K562 (cell line): Measurements from ENCODE around the gene USP51.

Experiments used
- EGR1 ChIP-seq: fragments of 450-650 bp; conservative IDR thresholded peaks from 2 replicates; pipeline ENCODE4 v1.6.1; 2017; ENCODE audit warnings: mild to moderate bottlenecking
- ELF1 ChIP-seq: fragments of 200-800 bp; sonication (Bioruptor generic); IDR thresholded peaks from 2 replicates; pipeline ENCODE4 v1.6.1; 2016; ENCODE audit warnings: missing genetic modification characterization, missing compliant biosample characterization
- EZH2 ChIP-seq: IDR thresholded peaks from 2 replicates; pipeline ENCODE4 v1.6.1; 2012; ENCODE audit warnings: low read depth, mild to moderate bottlenecking, inconsistent platforms, low read length, borderline replicate concordance
- FOXA1 ChIP-seq: fragments of 450-650 bp; IDR thresholded peaks from 2 replicates; pipeline ENCODE4 v1.6.1; 2016; ENCODE audit warnings: mild to moderate bottlenecking, borderline replicate concordance
- MTA2 ChIP-seq: fragments of 450-650 bp; IDR thresholded peaks from 2 replicates; pipeline ENCODE4 v1.6.1; 2016; ENCODE audit warnings: low read depth
- NFRKB ChIP-seq: fragments of 450-650 bp; IDR thresholded peaks from 2 replicates; pipeline ENCODE4 v1.6.1; 2016; ENCODE audit warnings: low read depth
- NFXL1 ChIP-seq: fragments of 450-650 bp; formaldehyde crosslinking; IDR thresholded peaks from 2 replicates; pipeline ENCODE4 v1.4.0; 2021; ENCODE audit warnings: mild to moderate bottlenecking
- NUFIP1 ChIP-seq: fragments of 450-650 bp; IDR thresholded peaks from 2 replicates; pipeline ENCODE4 v1.6.1; 2018; ENCODE audit not compliant: partially characterized antibody
- POLR2A ChIP-seq: fragments of 450-650 bp; conservative IDR thresholded peaks from 2 replicates; pipeline ENCODE4 v1.6.1; 2016
- SMARCE1 ChIP-seq: fragments of 450-650 bp; IDR thresholded peaks from 2 replicates; pipeline ENCODE4 v1.7.1; 2016; ENCODE audit warnings: mild to moderate bottlenecking
- SP1 ChIP-seq: sonication (generic); formaldehyde crosslinking; IDR thresholded peaks from 2 replicates; pipeline ENCODE4 v1.8.1; 2022; ENCODE audit warnings: mild to moderate bottlenecking, missing genetic modification reagents
- TAF1 ChIP-seq: IDR thresholded peaks from 2 replicates; pipeline ENCODE4 v1.6.1; 2011; ENCODE audit warnings: mild to moderate bottlenecking, low read length, moderate library complexity; ENCODE audit not compliant: insufficient read depth, control insufficient read depth, severe bottlenecking; ENCODE audit errors: extremely low read depth
- TF ChIP-seq, protein P1 (sequence below), 3 experiments: IDR thresholded peaks in 2 of 3; conservative IDR thresholded peaks in 1 of 3; 2 replicates each; pipeline ENCODE4 v1.5.1; 2011 to 2012; ENCODE audit warnings: low read length in 3 of 3, mild to moderate bottlenecking in 3 of 3, control low read depth in 2 of 3, improper control_type of control experiment in 1 of 3, inconsistent platforms in 1 of 3, low read depth in 1 of 3, mixed read lengths in 1 of 3, moderate library complexity in 1 of 3; ENCODE audit not compliant: insufficient read depth in 2 of 3

GRCh38 chrX:55490121-55490520 is 473 bp upstream of the USP51 start:
- TF ChIP-seq NFRKB (no peak), SMARCE1 (no peak), EGR1 (no peak), MTA2 (no peak), FOXA1 (no peak), TAF1 (no peak), ELF1 (tag) (no peak), SP1 (CRISPR knock-in tag) (no peak), NFXL1 (CRISPR knock-in tag) (no peak), EZH2 (no peak), NUFIP1 (no peak), POLR2A (no peak)
- TF ChIP-seq, protein P1, sequence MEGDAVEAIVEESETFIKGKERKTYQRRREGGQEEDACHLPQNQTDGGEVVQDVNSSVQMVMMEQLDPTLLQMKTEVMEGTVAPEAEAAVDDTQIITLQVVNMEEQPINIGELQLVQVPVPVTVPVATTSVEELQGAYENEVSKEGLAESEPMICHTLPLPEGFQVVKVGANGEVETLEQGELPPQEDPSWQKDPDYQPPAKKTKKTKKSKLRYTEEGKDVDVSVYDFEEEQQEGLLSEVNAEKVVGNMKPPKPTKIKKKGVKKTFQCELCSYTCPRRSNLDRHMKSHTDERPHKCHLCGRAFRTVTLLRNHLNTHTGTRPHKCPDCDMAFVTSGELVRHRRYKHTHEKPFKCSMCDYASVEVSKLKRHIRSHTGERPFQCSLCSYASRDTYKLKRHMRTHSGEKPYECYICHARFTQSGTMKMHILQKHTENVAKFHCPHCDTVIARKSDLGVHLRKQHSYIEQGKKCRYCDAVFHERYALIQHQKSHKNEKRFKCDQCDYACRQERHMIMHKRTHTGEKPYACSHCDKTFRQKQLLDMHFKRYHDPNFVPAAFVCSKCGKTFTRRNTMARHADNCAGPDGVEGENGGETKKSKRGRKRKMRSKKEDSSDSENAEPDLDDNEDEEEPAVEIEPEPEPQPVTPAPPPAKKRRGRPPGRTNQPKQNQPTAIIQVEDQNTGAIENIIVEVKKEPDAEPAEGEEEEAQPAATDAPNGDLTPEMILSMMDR (IDR thresholded peaks at IDR 0.05 in 2 of 3, conservative IDR thresholded peaks at IDR 0.05 in 1 of 3; ENCODE audit: insufficient read depth in 2 of 3, low read depth in 1 of 3, low read length in 3 of 3) = no peak
